ENCODE measurements around the gene COL4A2. TPM values are rescaled to one million over a fixed set of nuclear protein-coding genes. Genes with fewer than 3 reads are reported as not detected.
A peak's percentile ranks its signal among the peaks of the same experiment; 100 is the strongest.

Gene COL4A2
- total RNA-seq, 1 donor from 2014 or later = 159 TPM

DNA sequence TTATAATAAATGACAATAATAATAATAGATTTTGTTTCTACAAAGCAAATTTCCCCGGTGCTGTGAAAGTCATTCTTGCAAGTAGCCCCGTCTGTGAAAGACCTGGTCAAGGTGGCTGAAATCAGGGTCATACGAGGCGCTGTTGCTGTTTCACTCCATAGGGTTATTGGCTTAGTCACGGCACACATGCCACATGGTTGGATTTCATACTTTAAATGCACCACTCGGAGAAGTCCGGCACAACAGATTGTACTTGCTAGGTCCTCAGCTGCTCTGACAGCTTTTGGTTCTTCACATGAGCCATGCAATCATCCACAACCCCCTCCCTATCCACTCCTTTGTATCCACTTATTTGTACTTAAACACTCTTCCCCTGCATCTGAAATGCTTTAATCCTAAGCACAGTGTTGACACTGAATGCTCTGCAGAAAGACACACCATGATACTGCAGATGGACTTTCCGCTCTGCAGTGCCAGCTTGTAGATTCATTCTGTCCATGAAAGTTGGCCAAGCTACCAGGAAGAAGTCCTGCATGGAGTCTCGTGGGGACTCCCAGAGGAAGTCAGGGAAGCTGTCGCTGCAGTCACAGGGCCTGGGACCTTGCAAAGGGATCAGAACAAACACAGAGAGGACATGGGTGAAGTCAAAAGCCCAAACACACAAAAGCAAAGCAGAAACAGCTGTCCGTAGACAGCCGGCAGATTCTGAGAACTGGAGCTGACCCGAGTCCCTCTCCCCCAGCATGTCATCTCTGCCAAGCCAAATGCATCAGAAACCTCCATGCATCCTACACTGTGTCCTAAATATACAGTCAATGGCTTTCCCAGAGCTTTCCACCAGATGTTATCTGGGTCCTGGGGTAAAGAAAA, 124.6 kb downstream of the COL4A2 start:
- Mint-ChIP-seq H3K36me3 (ENCODE audit: low read depth) (peaks cover 16% of the 10 kb centered on the region), H3K27ac (ENCODE audit: unreplicated experiment) (no peak overlapping the region), H3K4me1 (no peaks in the 10 kb centered on the region), H3K9me3 (no peaks in the 10 kb centered on the region), H3K4me3 (no peak overlapping the region), H3K27me3 (ENCODE audit: low read depth) (no peaks in the 10 kb centered on the region)
- no peak for DNase-seq (ENCODE audit: low read depth, low spot score)
- TF ChIP-seq, protein P1, sequence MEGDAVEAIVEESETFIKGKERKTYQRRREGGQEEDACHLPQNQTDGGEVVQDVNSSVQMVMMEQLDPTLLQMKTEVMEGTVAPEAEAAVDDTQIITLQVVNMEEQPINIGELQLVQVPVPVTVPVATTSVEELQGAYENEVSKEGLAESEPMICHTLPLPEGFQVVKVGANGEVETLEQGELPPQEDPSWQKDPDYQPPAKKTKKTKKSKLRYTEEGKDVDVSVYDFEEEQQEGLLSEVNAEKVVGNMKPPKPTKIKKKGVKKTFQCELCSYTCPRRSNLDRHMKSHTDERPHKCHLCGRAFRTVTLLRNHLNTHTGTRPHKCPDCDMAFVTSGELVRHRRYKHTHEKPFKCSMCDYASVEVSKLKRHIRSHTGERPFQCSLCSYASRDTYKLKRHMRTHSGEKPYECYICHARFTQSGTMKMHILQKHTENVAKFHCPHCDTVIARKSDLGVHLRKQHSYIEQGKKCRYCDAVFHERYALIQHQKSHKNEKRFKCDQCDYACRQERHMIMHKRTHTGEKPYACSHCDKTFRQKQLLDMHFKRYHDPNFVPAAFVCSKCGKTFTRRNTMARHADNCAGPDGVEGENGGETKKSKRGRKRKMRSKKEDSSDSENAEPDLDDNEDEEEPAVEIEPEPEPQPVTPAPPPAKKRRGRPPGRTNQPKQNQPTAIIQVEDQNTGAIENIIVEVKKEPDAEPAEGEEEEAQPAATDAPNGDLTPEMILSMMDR (conservative IDR thresholded peaks at IDR 0.05) = no peak

DNA sequence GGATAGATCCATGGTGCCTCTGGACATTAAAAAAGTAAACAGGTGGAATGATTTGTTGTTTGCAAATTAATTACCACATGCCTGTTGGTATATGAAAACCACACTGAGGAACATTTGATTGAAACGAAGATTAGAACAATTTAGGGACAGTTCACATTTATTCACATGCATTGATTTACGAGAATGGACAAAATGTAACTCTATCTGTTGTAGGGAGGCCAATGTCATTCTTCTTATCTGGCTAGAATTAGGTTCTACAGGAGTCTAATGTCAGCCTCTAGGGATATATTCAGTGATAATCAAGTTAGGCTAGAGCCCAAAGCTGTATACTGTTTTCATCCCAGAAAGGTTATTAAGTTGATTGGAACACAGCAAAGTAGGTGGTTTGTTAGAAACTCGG, 125.4 kb downstream of the COL4A2 start:
- Mint-ChIP-seq H3K27ac (ENCODE audit: unreplicated experiment) (no peak overlapping the region), H3K4me3 (no peak overlapping the region), H3K9me3 (no peaks in the 10 kb centered on the region), H3K36me3 (ENCODE audit: low read depth) (peaks cover 16% of the 10 kb centered on the region), H3K27me3 (ENCODE audit: low read depth) (no peaks in the 10 kb centered on the region), H3K4me1 (no peaks in the 10 kb centered on the region)
- TF ChIP-seq, protein P1 (conservative IDR thresholded peaks at IDR 0.05) = no peak
- no peak for DNase-seq (ENCODE audit: low read depth, low spot score)

DNA sequence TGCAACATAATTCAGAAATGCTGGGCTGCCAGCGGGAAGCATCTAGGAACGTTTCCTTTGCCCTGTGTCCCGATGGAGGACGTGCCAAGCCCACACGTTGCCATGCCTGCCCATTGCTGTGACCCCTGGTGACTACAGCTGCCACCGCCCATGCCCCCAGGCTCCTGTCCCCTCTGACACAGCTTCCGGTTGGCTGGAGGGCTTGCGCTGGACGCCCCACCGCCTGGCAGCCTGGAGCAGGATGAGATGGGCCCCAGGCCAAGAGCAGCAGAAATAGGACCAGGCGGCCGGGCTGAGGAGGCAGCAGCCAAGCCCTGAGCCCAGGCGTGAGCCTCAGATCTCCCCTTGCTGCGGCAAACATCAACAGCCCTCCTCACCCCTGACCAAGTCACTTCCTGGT, 125.9 kb downstream of the COL4A2 start:
- TF ChIP-seq, protein P1 (conservative IDR thresholded peaks at IDR 0.05) = no peak
- Mint-ChIP-seq H3K4me1 (no peaks in the 10 kb centered on the region), H3K36me3 (ENCODE audit: low read depth) (peaks cover 19% of the 10 kb centered on the region), H3K4me3 (no peak overlapping the region), H3K27ac (ENCODE audit: unreplicated experiment) (no peak overlapping the region), H3K9me3 (no peaks in the 10 kb centered on the region), H3K27me3 (ENCODE audit: low read depth) (no peaks in the 10 kb centered on the region)
- DNase-seq (ENCODE audit: low read depth, low spot score) = no peak

DNA sequence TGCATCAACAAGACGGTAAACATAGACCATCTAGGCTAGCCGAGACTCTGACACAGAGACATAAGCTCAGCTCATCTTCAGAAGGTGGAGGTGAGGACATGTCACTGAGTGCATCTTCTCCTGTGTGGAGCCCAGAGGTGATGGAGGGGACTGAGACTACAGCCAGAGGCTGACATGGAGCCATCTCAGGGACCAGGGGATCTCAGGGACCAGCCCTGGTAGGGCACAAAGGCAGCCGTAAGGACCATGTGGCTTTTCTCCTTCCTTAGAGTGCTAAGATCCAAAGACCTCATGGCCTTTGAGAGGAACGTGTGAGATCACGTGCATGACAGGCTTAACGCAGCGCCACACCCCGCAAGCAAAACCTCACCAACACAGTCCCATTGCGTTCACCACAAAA, 127.5 kb downstream of the COL4A2 start:
- Mint-ChIP-seq H3K4me1 (no peaks in the 10 kb centered on the region), H3K9me3 (no peaks in the 10 kb centered on the region), H3K36me3 (ENCODE audit: low read depth) (peaks cover 19% of the 10 kb centered on the region), H3K27ac (ENCODE audit: unreplicated experiment) (peak overlapping the region; percentile 81), H3K4me3 (no peak overlapping the region), H3K27me3 (ENCODE audit: low read depth) (no peaks in the 10 kb centered on the region)
- TF ChIP-seq, protein P1 (conservative IDR thresholded peaks at IDR 0.05) = no peak
- no peak for DNase-seq (ENCODE audit: low read depth, low spot score)

GRCh38 chr13:110435331-110435730, 128.2 kb downstream of the COL4A2 start:
- H3K27me3 Mint-ChIP-seq (ENCODE audit: low read depth) = no peaks in the 10 kb centered on the region
- TF ChIP-seq, protein P1 (conservative IDR thresholded peaks at IDR 0.05) = no peak
- H3K9me3 Mint-ChIP-seq = no peaks in the 10 kb centered on the region
- H3K4me3 Mint-ChIP-seq = no peak overlapping the region
- H3K4me1 Mint-ChIP-seq = no peaks in the 10 kb centered on the region
- DNase-seq (ENCODE audit: low read depth, low spot score) = no peak
- peaks cover 23% of the 10 kb centered on the region for H3K36me3 Mint-ChIP-seq (ENCODE audit: low read depth)
- no peak overlapping the region for H3K27ac Mint-ChIP-seq (ENCODE audit: unreplicated experiment)

Data from neural crest cell (in vitro differentiated cells).